HG03442 (cell line): Measurements from ENCODE around the gene ARHGEF6.

Experiments used
- ATAC-seq: cut with Tn5 transposase; IDR thresholded peaks from one replicate; pipeline ENCODE4 v1.9.1; 2021; ENCODE audit warnings: mild to moderate bottlenecking, moderate library complexity; ENCODE audit not compliant: unreplicated experiment

The ARHGEF6 gene

DNA sequence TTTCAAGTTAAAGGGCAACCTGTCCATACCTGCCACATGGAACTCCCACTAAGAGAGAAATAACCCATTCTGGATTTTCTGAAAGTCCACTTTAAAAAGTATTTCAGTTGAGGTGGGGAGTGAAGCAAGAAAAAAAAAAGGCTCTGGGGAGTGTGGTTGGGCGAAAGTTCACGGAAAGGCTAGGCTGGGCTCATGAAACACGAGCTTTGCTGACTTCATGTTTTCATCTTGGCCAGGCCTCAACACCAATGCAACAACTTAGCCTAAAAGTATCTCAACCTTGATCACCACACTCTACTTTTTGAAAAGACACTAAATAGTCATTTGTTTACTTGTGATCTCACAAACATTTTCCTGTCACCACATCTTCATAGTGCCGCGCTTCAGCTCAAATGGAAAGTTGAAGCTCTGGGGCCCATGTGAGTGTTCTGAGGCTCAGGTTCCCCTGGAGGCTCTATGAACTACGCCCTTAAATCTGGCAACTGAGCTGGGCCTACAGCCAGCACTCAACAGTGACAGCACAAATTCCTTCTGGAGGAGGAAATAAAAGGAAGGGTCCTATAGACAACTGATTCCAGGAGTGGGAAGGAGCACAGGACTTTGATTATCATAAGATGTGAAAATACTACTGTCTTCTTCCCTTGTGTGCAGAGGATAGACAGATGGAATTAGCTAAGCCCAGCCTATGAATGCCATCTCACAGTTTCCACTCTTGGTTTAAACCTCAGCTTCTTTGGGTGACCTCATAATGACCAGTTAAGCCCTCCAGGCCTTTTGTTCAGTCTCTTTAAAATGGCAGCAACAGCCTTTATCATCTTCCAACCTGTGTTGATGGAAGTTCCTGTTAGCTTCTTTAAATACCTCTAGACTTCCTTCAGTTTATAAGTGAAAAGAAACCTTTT lies 127.7 kb downstream of the ARHGEF6 start:
- no peak for ATAC-seq

DNA sequence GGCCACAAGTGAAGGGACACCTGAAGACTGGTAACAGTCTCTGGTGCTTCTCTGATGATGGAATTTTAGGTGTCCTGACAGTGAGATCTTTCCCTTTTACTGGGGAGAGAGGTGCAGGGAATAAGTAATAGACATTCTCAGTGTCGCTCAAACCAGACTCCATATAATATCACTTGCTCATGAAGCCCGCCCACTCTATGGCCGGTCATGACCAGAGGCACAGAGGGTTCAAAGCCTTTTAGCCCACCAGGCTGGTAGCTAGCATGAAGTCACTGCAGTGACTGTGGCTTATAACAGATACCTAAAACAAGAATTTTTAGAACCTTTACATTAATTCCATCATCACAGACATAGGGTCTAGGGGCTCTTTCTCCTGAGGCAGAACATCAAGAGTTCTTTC lies 129.9 kb downstream of the ARHGEF6 start:
- no peak for ATAC-seq

- ATAC-seq, result no peak
Measured at GRCh38 chrX:136647677-136648360, 132.9 kb downstream of the ARHGEF6 start, which contains the start of gene CD40LG. Gene CD40LG (plus strand): TSS chrX:136648158. CDS start chrX:136648249, 91 bp downstream.

DNA sequence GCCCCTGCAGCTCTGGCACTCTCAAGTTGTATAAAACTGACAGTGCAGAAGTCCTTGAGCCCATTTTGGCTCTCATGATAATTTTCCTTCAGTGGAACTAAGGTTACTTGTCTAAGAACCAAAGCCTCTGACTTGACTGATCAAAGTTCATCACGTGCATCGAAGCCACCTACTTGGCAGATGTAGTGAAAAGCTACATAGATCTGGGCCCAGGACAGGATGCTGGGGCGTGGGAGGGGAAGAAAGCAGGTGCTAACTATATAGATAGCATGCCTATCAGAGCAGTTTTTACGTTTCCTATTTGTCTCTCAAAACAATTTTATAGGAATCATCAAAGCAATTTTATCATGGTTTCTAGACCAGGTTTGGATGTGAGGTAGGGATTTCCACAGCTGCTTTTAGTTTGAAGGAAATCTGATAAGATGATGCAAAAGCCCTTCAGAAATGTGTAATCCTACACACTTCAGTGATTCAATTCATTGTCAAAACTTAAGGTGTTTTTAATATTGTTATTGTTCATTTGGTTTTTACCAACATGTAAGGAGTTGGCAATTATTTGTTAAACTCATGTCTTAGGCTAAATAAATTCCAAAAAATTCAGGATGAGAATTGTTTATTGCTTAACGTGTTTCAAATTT lies 134.0 kb downstream of the ARHGEF6 start:
- no peak for ATAC-seq

GRCh38 chrX:136643243-136643642 lies 137.5 kb downstream of the ARHGEF6 start:
- no peak for ATAC-seq

- ATAC-seq, result no peak
Measured at GRCh38 chrX:136639506-136640176, 141.1 kb downstream of the ARHGEF6 start.

- ATAC-seq, result no peak
Measured at GRCh38 chrX:136636121-136636520, 144.6 kb downstream of the ARHGEF6 start.

DNA sequence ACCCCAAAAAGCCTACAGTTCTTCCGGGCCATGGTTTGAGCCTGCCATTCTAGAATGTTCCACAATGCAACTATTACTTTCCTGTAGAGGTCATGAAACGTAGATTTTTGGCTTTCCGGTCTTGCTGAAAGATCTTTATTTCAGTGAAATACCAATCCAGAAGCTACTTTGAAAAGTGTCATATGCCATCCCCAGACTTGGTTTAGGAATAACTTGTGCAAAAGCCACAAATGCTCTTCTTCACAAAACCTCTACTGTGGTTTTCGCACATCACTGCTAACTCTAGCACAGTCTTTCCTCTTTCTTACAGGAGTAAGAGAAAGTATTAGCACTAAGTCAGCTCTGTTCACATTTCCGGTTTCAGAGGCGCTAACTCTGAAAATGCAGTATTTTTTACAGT lies 145.5 kb downstream of the ARHGEF6 start:
- ATAC-seq, result peak; percentile 74

DNA sequence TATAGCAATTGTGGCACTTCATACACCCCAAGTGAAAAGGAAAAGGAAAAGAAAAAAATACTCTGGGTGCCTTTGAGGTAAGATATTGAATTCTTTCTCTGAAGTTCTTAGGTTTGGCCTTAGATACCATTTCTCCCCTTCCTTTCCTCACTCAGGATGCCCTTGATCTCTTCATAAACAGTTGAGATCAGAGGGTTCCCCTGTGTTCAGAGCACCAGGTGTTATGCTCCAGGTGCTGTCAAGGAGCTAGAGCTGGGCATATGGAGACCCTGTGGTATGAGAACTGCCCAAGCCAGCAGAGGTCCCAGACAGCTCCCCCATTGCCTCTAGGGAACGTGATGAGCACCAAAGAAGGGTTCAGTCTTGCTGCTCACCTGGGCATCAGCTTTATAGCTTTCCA lies 149.9 kb downstream of the ARHGEF6 start:
- ATAC-seq, result no peak

GRCh38 chrX:136629084-136629750 lies 151.5 kb downstream of the ARHGEF6 start:
- ATAC-seq, result no peak

DNA sequence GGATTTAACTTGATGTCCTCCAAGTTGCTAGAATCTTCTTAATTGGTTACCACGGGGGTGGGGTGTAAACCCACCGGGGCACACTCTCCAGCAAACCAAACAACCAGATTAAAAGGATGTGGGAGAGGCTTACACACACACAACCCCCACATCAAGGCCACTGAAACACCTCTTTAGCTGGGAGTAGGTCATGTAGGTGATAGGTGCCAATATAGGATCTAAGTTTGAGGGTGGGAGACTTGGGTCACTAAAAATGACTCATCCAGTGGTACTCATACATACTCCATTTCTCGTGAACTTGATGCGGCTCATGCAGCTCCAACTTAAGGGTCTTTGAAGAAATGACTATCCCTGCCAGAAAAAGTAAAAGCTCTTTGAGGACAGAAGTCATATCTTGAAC lies 153.3 kb downstream of the ARHGEF6 start:
- no peak for ATAC-seq

- no peak for ATAC-seq
Measured at GRCh38 chrX:136626891-136627290, 153.8 kb downstream of the ARHGEF6 start.

- peak; percentile 75 for ATAC-seq
Measured at GRCh38 chrX:136626237-136626636, 154.5 kb downstream of the ARHGEF6 start.

- ATAC-seq, result no peak
Measured at GRCh38 chrX:136625246-136625645, 155.5 kb downstream of the ARHGEF6 start.

- no peak for ATAC-seq
Measured at GRCh38 chrX:136623396-136623795, 157.3 kb downstream of the ARHGEF6 start.

DNA sequence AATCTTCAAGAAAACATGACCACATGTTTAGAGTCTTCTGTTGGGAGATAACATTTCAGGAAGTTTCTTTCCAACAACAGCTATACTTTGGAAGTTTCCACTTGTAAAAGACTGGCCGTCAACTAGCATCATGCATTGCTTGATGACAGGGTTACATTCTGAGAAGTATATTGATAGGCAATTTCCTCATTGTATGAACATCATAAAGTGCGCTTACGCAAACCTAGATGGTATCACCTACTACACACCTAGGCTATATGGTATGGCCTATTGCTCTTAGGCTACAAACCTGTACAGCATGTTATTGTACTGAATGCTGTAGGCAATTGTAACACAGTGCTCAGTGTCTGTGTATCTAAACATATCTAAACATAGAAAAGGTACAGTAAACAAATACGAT lies 158.2 kb downstream of the ARHGEF6 start:
- ATAC-seq, result no peak

- ATAC-seq, result no peak
Measured at GRCh38 chrX:136620780-136621179, 160.0 kb downstream of the ARHGEF6 start.

- no peak for ATAC-seq
Measured at GRCh38 chrX:136619899-136620505, 160.7 kb downstream of the ARHGEF6 start.

- peak; percentile 96 for ATAC-seq
Measured at GRCh38 chrX:136616987-136617685, 163.6 kb downstream of the ARHGEF6 start.
